Adipose tissue (tissue), 3 donors: ENCODE results near the gene PIK3CD. TPM values are rescaled to one million over a fixed set of nuclear protein-coding genes. Genes with fewer than 3 reads are reported as not detected.
"Not testable (repeated sequence)": the region's sequence is repeated elsewhere in the genome, so short reads cannot be mapped to it uniquely, and the experiment has no call there.

Experiments
- H3K27ac ChIP-seq: one replicate; pipeline ENCODE4 v1.5.1; 2013; ENCODE audit warnings: low read depth, low read length
- WGBS, 3 donors: extraction: QIAGEN DNeasy Blood & Tissue Kit; methylation state at CpG; one replicate each; pipeline ENCODE4 v1.1.7; 2013; 5-methylcytosine and 5-hydroxymethylcytosine counted together
- polyA plus RNA-seq, 3 donors: library from polyadenylated mRNA; stranded (reverse); fragments of 200-250 nt; gene quantifications; one replicate each; pipeline ENCODE4 v1.2.3, GENCODE V29; 2013
- donor health status: healthy with polysubstance abuse.
- donor health status: Bipolar disorder and iron deficiency.
- donor health status: healthy.

PIK3CD gene
- polyA plus RNA-seq, 3 donors: 2.4 to 7.0 (median 7.0) TPM

DNA sequence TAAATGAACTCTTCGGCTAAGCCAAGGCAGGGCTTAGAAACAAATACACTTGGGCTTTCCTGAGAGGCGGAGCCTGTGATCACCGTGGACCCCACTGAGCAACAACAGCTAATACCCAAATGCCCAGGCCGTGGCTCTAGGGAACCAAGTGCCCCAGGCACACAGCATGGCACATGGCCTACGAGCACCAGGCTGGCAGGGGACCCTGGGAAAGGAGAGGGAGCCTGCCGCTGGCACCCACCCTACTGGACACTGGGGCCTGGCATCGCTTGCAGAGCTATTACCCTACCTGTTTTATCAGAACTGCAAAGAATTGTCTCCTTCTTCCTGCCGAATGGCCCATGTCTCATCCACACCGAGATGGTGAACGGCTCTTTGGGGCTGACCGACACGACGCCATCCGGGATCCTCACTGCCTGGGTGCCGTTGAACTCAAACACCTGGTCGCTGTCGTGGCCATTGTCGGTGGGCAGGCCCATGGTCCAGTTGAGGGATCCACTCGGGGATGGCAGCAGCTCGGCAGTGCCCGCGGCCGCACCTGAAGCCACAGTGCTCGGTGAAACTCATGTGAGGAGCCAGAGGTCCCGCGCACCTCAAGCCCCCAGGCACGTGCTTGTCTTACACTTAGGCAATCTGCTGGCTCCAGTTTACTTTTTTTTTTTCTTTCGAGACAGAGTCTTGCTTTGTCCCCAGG lies 92.7 kb downstream of the PIK3CD start:
- WGBS, 3 donors: 95 to 97% (median 97%) methylated on average over 28 of the region's 28 CpGs
- no peak overlapping the region for H3K27ac ChIP-seq

DNA sequence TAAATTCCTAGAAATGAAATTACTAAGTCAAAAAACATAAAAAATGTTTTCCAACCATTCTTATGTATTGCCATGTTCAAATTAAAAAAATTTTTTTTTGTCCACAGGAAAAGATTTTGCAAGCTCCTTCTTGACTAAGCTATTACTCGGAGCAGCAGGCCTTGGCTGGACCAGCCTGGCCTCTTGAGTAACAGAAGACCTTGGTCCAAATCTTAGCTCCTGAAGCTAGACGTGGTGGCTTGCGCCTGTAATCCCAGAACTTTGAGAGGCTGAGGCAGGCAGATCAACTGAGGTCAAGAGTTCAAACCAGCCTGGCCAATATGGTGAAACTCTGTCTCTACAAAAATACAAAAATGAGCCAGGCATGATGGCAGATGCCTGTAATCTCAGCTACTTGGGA lies 94.7 kb downstream of the PIK3CD start:
- no peak overlapping the region for H3K27ac ChIP-seq
- 69 to 91% (median 77%) methylated on average over 3 of the region's 3 CpGs for WGBS, 3 donors

DNA sequence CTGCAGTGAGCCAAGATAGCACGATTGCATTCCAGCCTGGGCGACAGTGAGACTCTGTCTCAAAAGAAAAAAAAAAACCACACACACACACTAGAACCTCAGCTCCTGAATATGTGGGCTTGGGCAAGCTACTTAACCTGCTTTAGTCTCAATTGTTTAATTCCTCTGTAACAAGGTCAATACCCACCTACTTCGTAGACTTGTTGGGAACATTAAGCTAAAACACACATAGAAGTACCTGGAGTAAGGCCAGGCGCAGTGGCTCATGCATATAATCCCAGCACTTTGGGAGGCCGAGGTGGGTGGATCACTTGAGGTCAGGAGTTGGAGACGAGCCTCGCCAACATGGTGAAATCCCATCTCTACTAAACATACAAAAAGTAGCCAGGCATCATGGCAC lies 95.1 kb downstream of the PIK3CD start:
- WGBS, 3 donors: 86 to 88% (median 88%) methylated on average over 7 of the region's 7 CpGs
- no peak overlapping the region for H3K27ac ChIP-seq

DNA sequence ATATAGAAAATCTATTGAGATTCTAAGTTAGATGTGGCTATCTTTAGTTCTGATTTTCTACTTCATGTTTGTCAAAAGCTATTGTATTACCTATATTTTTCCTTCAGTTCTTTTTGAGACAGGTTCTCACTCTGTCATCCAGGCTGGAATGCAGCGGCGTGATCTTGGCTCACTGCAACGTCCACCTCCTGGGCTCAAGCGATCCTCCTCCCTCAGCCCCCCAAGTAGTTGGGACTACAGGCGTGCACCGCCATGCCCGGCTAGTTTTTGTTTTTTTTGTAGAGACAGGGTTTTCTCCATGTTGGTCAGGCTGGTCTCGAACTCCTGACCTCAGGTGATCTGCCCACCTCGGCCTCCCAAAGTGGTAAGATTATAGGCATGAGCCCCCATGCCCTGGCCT lies 96.9 kb downstream of the PIK3CD start:
- 95 to 98% (median 96%) methylated on average over 9 of the region's 9 CpGs for WGBS, 3 donors
- H3K27ac ChIP-seq: not testable (repeated sequence)

DNA sequence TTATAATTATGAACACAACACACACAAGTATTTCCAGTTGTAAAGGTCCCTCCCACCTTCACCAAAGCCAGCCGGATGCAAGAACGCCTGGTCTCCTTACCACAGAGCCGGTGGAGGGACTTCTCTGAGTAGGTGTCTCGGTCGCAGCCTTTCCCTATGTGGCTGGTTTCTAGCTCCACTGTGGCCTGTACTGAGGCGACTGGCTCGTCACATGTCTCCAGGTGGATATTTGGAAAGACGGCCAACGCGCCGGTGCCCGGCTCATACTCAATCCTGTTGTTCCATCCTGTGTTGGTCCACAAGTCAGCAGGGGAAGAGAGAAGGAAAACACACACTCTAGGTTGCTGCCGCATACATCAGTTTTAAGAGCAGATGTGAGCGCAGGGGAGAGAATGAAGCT lies 97.8 kb downstream of the PIK3CD start:
- 97 to 99% (median 97%) methylated on average over 14 of the region's 14 CpGs for WGBS, 3 donors
- H3K27ac ChIP-seq: no peak overlapping the region

DNA sequence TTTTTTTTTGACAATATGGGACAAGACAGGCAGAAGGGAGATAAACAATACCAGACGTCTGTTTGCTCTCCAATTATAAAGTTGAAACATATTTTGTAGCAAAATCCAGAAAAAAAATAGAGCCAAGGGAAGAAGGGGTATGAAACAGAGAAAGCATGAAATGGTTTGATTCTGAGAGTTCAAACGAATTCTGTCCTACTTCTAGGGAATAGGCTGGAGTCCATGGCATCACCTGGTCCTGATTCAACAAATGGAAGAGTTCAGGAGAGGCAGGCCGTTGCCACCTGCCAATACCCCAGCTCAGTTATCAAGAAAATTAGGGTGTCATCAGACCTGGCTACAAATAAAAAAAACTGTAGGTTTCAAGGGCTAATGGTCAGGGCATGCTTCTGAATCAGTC lies 100.4 kb downstream of the PIK3CD start:
- WGBS, 3 donors: 68 to 79% (median 75%) methylated on average over 3 of the region's 3 CpGs
- no peak overlapping the region for H3K27ac ChIP-seq

DNA sequence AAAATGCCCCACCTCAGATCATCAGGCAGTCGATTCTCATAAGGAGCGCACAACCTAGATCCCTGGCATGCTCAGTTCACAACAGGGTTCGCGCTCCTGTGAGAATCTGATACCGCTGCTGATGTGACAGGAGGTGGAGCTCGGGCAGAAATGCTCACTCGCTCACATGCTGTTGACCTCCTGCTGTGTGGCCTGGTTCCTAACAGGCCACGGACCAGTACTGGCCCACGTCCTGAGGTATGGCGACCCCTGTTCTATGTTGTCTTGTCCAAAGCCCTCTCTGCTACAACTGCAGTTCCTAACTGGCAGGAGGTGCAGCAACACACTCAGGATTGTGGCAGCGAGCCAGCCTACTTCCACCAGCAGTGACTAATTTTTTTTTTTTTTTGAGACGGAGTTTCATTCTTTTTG lies 101.6 kb downstream of the PIK3CD start:
- H3K27ac ChIP-seq: no peak overlapping the region
- 84 to 88% (median 85%) methylated on average over 12 of the region's 12 CpGs for WGBS, 3 donors

DNA sequence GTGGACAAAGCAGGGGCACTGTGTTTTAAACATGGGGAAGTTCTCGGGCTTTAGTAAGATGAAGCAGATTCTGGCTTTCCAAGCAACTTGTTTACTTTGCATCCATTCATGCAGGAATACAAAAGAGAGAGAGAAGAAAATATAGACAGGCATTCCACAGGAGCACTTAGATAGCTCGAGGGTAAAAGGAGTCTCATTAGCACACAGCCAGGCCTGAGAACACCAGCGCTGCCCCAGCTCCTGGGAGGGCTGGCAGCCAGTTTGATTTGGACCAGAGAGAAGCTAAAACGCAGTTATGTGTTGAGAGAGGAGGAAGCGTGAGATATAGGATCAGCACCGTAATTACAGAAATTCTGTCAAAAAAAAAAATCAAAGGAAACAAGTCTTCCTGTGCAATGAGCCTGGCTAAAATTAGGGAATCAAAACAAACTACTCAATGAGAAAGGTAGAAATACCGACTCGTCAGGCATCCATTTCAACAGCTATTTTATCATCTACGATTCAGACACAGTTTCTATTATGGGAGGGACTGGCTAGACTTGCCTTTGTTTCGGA lies 104.0 kb downstream of the PIK3CD start:
- H3K27ac ChIP-seq: no peak overlapping the region
- 53 to 67% (median 66%) methylated on average over 10 of the region's 10 CpGs for WGBS, 3 donors

DNA sequence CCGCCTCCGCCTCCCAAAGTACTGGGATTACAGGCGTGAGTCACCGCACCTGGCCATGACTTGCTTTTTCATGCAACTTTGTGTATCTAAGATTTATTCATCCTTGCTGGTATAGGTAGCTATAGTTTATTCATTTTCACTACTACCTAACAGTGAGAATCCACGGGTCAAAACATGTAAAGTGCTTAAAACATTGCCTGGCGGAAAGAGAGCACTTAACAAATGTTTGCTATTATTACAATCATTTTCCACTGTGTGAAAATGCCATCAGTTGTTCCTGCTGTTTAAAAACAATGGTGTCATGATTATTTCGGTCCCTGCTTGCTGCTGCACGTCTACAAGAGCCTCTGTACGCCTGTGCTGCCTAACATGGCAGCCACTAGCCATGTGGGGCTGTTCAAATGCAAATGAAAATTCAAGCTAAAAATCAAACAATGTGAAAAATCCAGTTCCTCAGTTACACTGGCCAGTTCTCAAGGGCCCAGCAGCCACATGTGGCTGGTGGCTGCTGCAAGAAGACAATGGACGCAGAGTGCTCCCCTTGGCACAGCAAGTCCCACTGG lies 107.1 kb downstream of the PIK3CD start:
- WGBS, 3 donors: 91 to 94% (median 92%) methylated on average over 10 of the region's 10 CpGs
- no peak overlapping the region for H3K27ac ChIP-seq

DNA sequence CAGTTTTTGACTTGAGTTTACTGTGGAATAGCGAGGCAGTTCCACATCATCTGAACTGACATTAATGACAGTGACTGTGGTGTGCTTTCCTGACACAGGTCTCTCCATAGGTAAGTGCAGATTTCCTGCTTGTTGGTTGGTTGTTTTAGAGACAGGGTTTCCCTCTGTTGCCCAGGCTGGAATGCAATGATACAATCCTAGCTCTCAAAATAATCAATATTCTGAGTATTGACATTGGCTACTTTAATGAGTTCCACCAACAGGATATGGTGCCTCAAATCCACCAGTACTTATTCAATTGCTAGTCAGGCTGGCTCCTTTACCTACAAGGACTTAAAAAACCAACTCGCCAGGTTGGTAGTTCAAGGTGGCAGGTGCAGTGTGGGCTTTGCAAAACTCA lies 108.4 kb downstream of the PIK3CD start:
- WGBS, 3 donors: 76 to 89% (median 87%) methylated on average over 2 of the region's 2 CpGs
- no peak overlapping the region for H3K27ac ChIP-seq

DNA sequence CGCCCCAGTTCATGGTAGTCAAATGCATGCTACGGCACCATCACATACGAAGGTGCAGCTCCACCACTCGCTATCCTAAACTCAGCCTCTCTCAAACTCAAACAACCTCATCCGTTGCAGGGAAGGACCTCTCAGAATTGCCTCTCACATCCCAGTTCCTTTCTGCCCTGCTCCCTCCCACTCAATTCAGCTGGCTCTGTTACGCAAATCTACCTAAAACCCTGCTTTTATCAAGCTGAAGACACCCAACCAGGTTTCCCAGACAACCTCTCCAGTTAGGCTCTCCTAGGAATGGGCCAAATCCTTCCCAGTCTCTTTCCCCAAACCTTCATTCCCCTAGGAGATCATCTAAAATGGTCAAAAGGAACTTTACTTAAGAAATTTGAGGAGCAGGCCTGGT lies 109.3 kb downstream of the PIK3CD start:
- no peak overlapping the region for H3K27ac ChIP-seq
- 89 to 98% (median 95%) methylated on average over 6 of the region's 6 CpGs for WGBS, 3 donors

DNA sequence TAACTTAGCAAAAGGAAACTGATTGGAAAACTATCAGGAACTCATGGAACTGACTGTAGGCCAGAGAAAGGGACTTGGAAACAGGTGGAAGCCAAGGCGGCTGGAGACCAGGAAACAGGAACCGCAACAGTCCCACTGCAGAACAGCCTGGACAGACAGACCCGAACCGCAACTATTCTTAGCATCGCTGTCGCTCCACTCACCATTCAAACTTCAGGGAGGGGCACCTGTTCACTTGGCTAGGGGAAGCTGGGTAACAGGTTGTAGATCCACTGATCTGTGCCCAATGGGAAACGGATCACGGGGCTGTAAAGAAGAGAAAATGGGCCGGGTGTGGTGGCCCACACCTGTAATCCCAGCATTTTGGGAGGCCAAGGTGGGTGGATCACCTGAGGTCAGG lies 110.3 kb downstream of the PIK3CD start:
- 89 to 95% (median 90%) methylated on average over 9 of the region's 9 CpGs for WGBS, 3 donors

DNA sequence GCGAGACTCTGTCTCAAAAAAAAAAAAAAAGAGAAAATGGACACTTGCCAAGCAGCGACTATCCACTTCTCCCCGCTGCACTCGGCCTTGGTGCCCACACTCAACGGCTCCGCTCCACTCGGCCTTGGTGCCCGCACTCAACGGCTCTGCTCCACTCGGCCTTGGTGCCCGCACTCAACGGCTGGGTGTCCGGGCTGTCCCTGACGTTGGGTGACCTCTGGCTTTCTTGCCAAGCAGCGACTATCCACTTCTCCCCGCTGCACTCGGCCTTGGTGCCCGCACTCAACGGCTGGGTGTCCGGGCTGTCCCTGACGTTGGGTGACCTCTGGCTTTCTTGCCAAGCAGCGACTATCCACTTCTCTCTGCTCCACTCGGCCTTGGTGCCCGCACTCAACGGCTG lies 110.9 kb downstream of the PIK3CD start:
- H3K27ac ChIP-seq: not testable (repeated sequence)
- 93 to 97% (median 96%) methylated on average over 24 to 25 of the region's 25 CpGs for WGBS, 3 donors

More for the DNA sequence above, 110.3 kb downstream of the PIK3CD start:
- H3K27ac ChIP-seq: no peak overlapping the region

DNA sequence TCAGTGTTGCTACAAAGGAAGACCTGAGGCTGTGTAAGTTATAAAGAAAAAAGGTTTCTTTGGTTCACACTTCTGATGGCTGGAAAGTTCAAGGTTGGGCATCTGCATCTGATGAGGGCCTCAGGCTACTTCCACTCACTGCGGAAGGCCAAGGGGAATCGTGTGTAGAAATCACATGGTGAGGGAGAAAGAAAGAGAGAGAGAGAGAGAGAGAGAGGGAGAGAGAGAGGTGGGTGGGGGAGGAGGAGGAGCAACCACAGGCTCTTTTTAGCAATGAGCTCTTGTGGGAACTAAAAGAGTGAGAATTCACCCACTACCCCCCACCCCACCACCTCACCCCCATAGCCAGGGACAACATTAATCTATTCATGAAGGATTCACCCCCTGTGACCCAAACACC lies 112.4 kb downstream of the PIK3CD start:
- H3K27ac ChIP-seq: no peak overlapping the region
- 76 to 87% (median 84%) methylated on average over 2 of the region's 2 CpGs for WGBS, 3 donors

DNA sequence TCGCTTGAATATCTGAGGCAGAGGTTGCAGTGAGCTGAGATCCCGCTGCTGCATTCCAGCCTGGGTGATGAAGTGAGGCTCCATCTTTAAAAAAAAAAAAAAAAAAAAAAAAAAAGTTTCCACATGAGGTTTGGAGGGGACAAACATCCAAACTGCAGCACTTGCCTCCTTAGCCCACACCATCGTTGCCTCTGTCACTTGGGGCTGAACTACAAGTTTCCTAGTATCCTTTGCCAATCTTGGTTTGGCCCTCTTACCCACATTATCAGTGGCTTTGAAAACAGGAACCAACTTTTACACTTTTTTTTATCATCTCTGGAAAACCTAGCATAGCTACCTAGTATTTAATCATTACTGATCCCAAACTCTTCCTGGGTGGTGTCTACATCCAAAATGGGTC lies 113.0 kb downstream of the PIK3CD start:
- WGBS, 3 donors: 66 to 75% (median 69%) methylated on average over 3 of the region's 3 CpGs

DNA sequence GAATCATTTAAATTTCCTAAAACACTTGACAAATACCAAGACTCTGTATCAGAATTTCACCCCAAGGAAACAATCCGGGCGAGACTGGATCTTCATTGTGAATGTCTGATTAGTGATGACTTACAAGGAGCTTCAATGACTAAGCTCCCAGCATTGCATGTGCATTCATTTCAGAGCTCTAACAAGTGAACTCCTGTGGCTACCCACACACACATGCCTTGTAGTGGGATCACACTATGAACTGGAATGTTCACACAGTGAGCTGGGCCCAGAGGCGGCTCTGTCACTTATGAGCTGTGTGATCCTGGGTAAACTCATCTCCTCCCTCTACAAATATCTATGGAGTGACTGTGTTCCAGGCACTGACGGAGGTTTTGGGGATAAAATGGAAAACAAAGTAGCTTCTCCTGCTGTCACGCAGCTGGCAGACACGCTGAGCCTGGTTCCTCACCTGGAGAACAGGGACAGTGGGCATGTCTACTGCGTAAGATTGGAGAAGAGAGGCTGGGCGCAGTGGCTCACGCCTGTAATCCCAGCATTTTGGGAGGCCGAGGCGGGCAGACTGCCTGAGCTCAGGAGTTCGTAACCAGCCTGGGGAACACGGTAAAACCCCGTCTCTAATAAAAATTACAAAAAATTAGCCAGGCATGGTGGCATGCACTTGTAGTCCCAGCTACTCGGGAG lies 115.4 kb downstream of the PIK3CD start:
- no peak overlapping the region for H3K27ac ChIP-seq
- WGBS, 3 donors: 93 to 96% (median 95%) methylated on average over 15 of the region's 15 CpGs

More for the DNA sequence above, 113.0 kb downstream of the PIK3CD start:
- H3K27ac ChIP-seq: no peak overlapping the region

DNA sequence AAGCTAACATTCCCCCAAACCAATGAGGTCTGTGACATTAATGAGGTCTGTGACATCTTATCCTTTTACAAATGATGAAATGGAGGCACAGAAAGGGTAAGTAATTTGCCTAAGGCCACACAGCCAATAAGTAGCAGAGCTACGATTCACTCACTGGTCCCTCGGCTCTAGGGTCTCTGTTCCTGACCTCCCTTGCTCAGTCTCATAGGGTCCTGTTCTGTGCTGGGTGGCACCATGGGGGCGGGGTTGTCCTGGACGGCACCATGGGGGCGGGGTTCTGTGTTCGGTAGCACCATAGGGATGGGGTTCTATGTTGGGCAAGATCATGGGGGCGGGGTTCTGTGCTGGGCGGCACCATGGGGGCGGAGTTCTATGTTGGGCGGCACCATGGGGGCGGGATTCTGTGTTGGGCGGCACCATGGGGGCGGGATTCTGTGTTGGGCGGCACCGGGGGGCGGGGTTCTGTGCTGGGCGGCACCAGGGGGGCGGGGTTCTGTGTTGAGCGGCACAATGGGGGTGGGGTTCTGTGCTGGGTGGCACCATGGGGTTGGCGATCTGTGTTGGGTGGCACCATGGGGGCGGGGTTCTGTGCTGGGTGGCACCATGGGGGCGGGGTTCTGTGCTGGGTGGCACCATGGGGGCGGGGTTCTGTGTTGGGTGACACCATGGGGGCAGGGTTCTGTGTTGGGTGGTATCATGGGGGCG lies 116.6 kb downstream of the PIK3CD start:
- 91 to 95% (median 94%) methylated on average over 19 to 24 of the region's 24 CpGs for WGBS, 3 donors
- no peak overlapping the region for H3K27ac ChIP-seq

DNA sequence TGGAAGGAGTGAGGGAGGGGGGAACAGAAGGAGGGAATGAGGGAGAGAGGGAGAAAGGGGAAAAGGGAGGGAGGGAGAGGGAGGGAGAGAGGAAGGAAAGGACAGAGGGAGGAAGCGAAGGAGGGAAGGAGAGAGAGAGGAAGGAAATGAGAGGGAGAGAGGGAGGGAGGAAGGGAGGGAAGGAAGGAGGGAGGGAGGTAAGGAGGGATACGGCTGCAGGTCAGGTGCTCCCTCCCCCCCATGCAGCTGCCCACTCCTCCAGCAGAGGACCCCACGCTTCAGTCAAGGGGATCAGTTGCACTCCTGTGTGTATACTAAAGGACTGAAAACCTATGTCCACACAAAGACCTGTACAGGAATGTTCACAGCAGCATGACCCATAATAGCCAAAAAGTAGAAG lies 117.5 kb downstream of the PIK3CD start:
- no peak overlapping the region for H3K27ac ChIP-seq
- 60 to 97% (median 70%) methylated on average over 3 of the region's 3 CpGs for WGBS, 3 donors

DNA sequence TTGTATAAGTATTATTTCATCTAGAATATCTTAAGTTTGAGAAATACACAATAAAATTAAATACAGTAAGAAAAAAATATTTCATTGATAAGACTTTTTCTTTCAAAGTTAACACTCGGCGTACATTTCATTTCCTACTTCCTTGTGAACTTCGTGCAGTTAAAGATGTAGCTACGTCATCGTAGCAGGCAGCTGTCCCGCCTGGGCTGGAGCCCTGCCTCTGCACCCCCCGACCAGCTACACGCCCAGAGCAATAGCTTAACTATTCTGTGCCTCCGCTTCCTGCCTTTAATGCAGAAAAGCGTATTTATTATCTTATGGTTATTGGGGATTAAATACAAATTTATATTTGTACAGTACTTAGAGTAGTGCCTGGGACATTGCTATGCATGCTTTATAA lies 118.8 kb downstream of the PIK3CD start:
- no peak overlapping the region for H3K27ac ChIP-seq
- 51 to 65% (median 62%) methylated on average over 10 of the region's 10 CpGs for WGBS, 3 donors
